ENCODE measurements around the gene HOXB2. TPM values are rescaled to one million over a fixed set of nuclear protein-coding genes. Genes with fewer than 3 reads are reported as not detected.

Gene HOXB2
- total RNA-seq, 1 experiment from 2014 or later: 0.31 TPM

DNA sequence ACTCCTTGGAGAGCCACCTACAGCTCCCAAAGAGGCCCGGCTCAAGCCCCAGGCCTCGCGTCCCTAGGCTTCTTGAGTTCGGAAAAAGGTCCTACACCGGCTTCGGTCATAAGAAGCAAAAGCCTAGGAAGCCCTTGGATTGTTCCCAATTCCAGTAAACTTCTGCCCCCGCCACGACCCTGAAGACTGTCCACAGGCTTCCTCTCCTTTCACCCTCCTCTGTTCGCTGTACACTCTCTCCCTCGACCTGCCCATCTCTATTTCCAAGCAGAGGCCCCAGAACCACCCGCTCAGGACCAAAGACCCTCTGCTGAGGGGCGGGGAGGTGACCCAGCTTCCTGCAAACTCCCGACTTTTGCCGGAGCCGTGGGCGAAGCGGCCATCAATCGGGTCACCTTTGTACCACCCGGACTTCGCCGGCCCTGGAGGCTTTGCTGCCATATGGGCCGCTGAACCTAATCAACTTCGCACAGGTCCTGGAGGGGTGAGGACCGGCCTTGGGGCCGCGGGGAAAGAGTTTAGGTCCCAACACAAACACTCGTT is 2.7 kb downstream of the HOXB2 start:
- Histone ChIP-seq H3K79me2 (ENCODE audit: low read depth) (no peaks in the 10 kb centered on the region), H3K4me1 (replicated peaks; ENCODE audit: insufficient read depth) (0 out of 2 replicates have a peak, but pooled peaks cover 4% of the 10 kb centered on the region), H3K36me3 (ENCODE audit: low read depth) (no peaks in the 10 kb centered on the region), H3K27ac (no peak overlapping the region), H2AFZ (no peak overlapping the region), H3K4me2 (no peak overlapping the region), H3K9me3 (ENCODE audit: insufficient read depth, low read depth) (no peaks in the 10 kb centered on the region), H3F3A (ENCODE audit: insufficient read depth, low read depth) (peaks cover 10% of the 10 kb centered on the region; the same call in 1 of the 2 replicates), H3K9me2 (ENCODE audit: insufficient read depth) (no peaks in the 10 kb centered on the region), H4K20me1 (ENCODE audit: insufficient read depth) (no peaks in the 10 kb centered on the region), H3K4me3 (no peak overlapping the region), H3K27me3 (ENCODE audit: insufficient read depth, low read depth) (no peaks in the 10 kb centered on the region)
- no peak for DNase-seq
- no TSS peak for BruUV-seq (replicated peaks)
- TF ChIP-seq EZH2 (IDR thresholded peaks at IDR 0.05; ENCODE audit: low read depth): no peak
- TF ChIP-seq, protein P1, sequence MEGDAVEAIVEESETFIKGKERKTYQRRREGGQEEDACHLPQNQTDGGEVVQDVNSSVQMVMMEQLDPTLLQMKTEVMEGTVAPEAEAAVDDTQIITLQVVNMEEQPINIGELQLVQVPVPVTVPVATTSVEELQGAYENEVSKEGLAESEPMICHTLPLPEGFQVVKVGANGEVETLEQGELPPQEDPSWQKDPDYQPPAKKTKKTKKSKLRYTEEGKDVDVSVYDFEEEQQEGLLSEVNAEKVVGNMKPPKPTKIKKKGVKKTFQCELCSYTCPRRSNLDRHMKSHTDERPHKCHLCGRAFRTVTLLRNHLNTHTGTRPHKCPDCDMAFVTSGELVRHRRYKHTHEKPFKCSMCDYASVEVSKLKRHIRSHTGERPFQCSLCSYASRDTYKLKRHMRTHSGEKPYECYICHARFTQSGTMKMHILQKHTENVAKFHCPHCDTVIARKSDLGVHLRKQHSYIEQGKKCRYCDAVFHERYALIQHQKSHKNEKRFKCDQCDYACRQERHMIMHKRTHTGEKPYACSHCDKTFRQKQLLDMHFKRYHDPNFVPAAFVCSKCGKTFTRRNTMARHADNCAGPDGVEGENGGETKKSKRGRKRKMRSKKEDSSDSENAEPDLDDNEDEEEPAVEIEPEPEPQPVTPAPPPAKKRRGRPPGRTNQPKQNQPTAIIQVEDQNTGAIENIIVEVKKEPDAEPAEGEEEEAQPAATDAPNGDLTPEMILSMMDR (conservative IDR thresholded peaks at IDR 0.05): no peak
- ChIA-PET CTCF (no interaction called here), POLR2A (ENCODE audit: unreplicated experiment) (no interaction called here)
- intact Hi-C loops (cut with micrococcal nuclease; ENCODE audit: unreplicated experiment): no loop called here

DNA sequence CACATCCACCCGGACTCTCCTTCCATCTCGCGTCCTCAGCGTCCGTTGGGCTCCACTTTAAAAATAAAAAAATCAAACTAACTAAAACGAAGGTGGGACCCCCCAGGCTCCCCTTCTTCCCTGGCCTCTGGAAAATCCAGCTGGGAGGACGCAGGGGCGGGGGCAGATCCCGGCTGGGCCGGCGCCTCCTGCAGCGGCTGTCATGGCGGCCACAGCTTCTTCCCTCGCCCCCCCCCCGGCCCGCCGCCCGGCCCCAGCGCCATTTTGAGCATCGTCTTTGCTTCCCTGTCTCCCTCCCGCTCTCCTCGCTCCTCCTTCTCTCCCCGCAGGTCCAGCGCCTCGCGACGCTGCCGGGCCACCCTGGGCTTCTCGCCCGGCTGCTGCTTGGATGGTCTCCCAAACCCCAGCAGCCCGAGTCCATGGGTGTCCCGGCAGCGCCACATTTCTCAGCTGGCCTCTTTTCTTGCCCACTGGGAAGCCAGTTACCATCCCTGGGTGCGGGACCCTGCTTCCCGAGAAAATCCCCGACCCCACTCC is 3.3 kb downstream of the HOXB2 start:
- intact Hi-C loops (cut with micrococcal nuclease; ENCODE audit: unreplicated experiment): no loop called here
- H3K9me2 ChIP-seq (ENCODE audit: insufficient read depth): no peaks in the 10 kb centered on the region
- 0 out of 2 replicates have a peak, but pooled peaks cover 10% of the 10 kb centered on the region for H3K4me1 ChIP-seq (replicated peaks; ENCODE audit: insufficient read depth)
- no peaks in the 10 kb centered on the region for H4K20me1 ChIP-seq (ENCODE audit: insufficient read depth)
- no peak overlapping the region for H3K27ac ChIP-seq
- no peak overlapping the region for H3K4me2 ChIP-seq
- H3K27me3 ChIP-seq (ENCODE audit: insufficient read depth, low read depth): no peaks in the 10 kb centered on the region
- BruUV-seq (replicated peaks): no TSS peak
- DNase-seq: no peak
- H3K9me3 ChIP-seq (ENCODE audit: insufficient read depth, low read depth): no peaks in the 10 kb centered on the region
- no peak overlapping the region for H2AFZ ChIP-seq
- H3K4me3 ChIP-seq: no peak overlapping the region
- H3K36me3 ChIP-seq (ENCODE audit: low read depth): no peaks in the 10 kb centered on the region
- H3F3A ChIP-seq (ENCODE audit: insufficient read depth, low read depth): peaks cover 5% of the 10 kb centered on the region; the same call in 1 of the 2 replicates
- H3K79me2 ChIP-seq (ENCODE audit: low read depth): no peaks in the 10 kb centered on the region
- TF ChIP-seq, protein P1 (conservative IDR thresholded peaks at IDR 0.05): no peak
- no peak for TF ChIP-seq EZH2 (IDR thresholded peaks at IDR 0.05; ENCODE audit: low read depth)
- ChIA-PET POLR2A (ENCODE audit: unreplicated experiment) (no interaction called here), CTCF (no interaction called here)

DNA sequence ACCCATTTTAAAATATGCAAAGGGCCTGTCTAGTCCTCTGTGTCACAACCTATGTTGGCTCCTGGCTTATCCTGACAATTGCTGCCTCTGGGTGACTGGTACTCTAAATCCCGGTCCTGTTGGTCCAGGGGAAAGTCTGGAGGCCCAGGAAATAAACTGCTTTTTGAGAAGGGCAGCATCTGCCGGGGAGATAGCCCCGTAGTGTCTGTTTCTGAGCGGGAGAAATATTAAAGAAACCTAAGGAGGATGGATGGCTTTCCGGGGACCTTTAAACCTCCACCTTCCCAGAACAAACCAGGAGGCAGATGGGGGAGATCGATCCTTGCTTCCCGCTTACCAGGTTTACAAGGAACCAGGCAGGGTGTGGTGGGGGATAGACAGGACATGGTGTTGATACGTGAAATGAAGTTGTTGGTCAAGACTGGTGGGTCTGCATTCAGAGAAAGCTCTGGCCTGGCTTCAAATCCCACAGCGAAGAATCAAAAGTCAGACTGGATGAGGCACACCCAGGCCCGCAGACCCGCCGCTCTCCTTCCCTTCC is 3.8 kb downstream of the HOXB2 start:
- Histone ChIP-seq H3K9me2 (ENCODE audit: insufficient read depth) (no peaks in the 10 kb centered on the region), H3K27me3 (ENCODE audit: insufficient read depth, low read depth) (no peaks in the 10 kb centered on the region), H3F3A (ENCODE audit: insufficient read depth, low read depth) (0 out of 2 replicates have a peak, but pooled peaks cover 4% of the 10 kb centered on the region), H3K4me3 (no peak overlapping the region), H4K20me1 (ENCODE audit: insufficient read depth) (no peaks in the 10 kb centered on the region), H3K79me2 (ENCODE audit: low read depth) (no peaks in the 10 kb centered on the region), H3K36me3 (ENCODE audit: low read depth) (no peaks in the 10 kb centered on the region), H3K4me1 (replicated peaks; ENCODE audit: insufficient read depth) (0 out of 2 replicates have a peak, but pooled peaks cover 13% of the 10 kb centered on the region), H2AFZ (no peak overlapping the region), H3K27ac (no peak overlapping the region), H3K9me3 (ENCODE audit: insufficient read depth, low read depth) (no peaks in the 10 kb centered on the region), H3K4me2 (no peak overlapping the region)
- no TSS peak for BruUV-seq (replicated peaks)
- ChIA-PET POLR2A (ENCODE audit: unreplicated experiment) (no interaction called here), CTCF (no interaction called here)
- intact Hi-C loops (cut with micrococcal nuclease; ENCODE audit: unreplicated experiment): no loop called here
- DNase-seq: no peak
- TF ChIP-seq EZH2 (IDR thresholded peaks at IDR 0.05; ENCODE audit: low read depth): no peak
- TF ChIP-seq, protein P1 (conservative IDR thresholded peaks at IDR 0.05): no peak
